AG10803 (cell line): Measurements from ENCODE around the gene FBN1.

ENCODE experiments used
- DNase-seq: peaks from one replicate; pipeline ENCODE4 v3.0.0; 2010; ENCODE audit warnings: low read depth
- H3K4me3 ChIP-seq: 2 replicates; pipeline ENCODE4 v1.5.1; 2011; ENCODE audit warnings: mild to moderate bottlenecking, low read length, control low read depth
- CTCF ChIP-seq: conservative IDR thresholded peaks from 2 replicates; pipeline ENCODE4 v1.5.1; 2011; ENCODE audit warnings: mild to moderate bottlenecking, low read length, control low read depth, inconsistent platforms

Gene FBN1

GRCh38 chr15:48653216-48653615, 7.7 kb upstream of the FBN1 start:
- no peak for DNase-seq
- H3K4me3 ChIP-seq: no peak overlapping the region
- TF ChIP-seq CTCF: no peak

GRCh38 chr15:48652510-48653076, 7.1 kb upstream of the FBN1 start:
- DNase-seq: no peak
- H3K4me3 ChIP-seq: no peak overlapping the region
- no peak for TF ChIP-seq CTCF

- no peak overlapping the region for H3K4me3 ChIP-seq
- DNase-seq: peak; percentile 61
- no peak for TF ChIP-seq CTCF
These were observed 5.4 kb upstream of the FBN1 start for GRCh38 chr15:48650931-48651330.

GRCh38 chr15:48647962-48648361, 2.5 kb upstream of the FBN1 start:
- peak; percentile 70 for DNase-seq
- no peak overlapping the region for H3K4me3 ChIP-seq
- peak; percentile 62 for TF ChIP-seq CTCF

- DNase-seq: no peak
- peak overlapping the region; percentile 96 for H3K4me3 ChIP-seq
- TF ChIP-seq CTCF: no peak
These were observed 822 bp upstream of the FBN1 start for GRCh38 chr15:48646331-48646730.

GRCh38 chr15:48644827-48645557, 517 bp downstream of the FBN1 start:
- H3K4me3 ChIP-seq: peak overlapping the region; percentile 96
- no peak for TF ChIP-seq CTCF
- no peak for DNase-seq

GRCh38 chr15:48644467-48644826, 1.1 kb downstream of the FBN1 start:
- DNase-seq: no peak
- H3K4me3 ChIP-seq: peak overlapping the region; percentile 96
- no peak for TF ChIP-seq CTCF
